Caco-2 (cell line): ENCODE results near the gene ITGAD. TPM values are rescaled to one million over a fixed set of nuclear protein-coding genes. Genes with fewer than 3 reads are reported as not detected.

Source experiments
- BruUV-seq: library from RNA; stranded (reverse); fragments of 400-500 nt; replicated peaks from 2 replicates; lab custom pipeline; 2021; lab: Mats Ljungman, UMichigan
- CTCF ChIA-PET: fragments of 300-600 bp; sonication (Branson Sonifier 250); formaldehyde crosslinking; loops from one replicate; lab custom pipeline; 2022; ENCODE audit warnings: antibody characterized with exemption; lab: Charles Lee
- POLR2A ChIA-PET: fragments of 300-600 bp; sonication (Branson Sonifier 250); formaldehyde crosslinking; loops from one replicate; lab custom pipeline; 2022; ENCODE audit warnings: antibody characterized with exemption; lab: Charles Lee
- DNase-seq, 2 experiments: peaks; one replicate each; pipeline versions ENCODE4 v3.0.0 to v3.0.0-alpha.2; 2020 to 2022
- H3K27me3 ChIP-seq: replicated peaks from 2 replicates; pipeline ENCODE4 v1.6.0; 2011; ENCODE audit warnings: low read length; ENCODE audit not compliant: control insufficient read depth, insufficient read depth
- H3K36me3 ChIP-seq: 2 replicates; pipeline ENCODE4 v1.5.1; 2011; ENCODE audit warnings: low read length; ENCODE audit not compliant: control insufficient read depth, insufficient read depth
- H3K4me1 ChIP-seq: fragments of 250-450 bp; sonication (Bioruptor Pico); 2 replicates; pipeline ENCODE4 v1.5.1; 2020; ENCODE audit warnings: mild to moderate bottlenecking
- H3K4me3 ChIP-seq: 2 replicates; pipeline ENCODE4 v1.5.1; 2011; ENCODE audit warnings: low read depth, mild to moderate bottlenecking, control low read depth, low read length
- H3K9me3 ChIP-seq: fragments of 250-450 bp; sonication (Bioruptor Pico); 2 replicates; pipeline ENCODE4 v1.5.1; 2020; ENCODE audit warnings: mild to moderate bottlenecking, moderate library complexity
- H3K27ac Mint-ChIP-seq: one replicate; pipeline ENCODE4 v1.8.0; 2022; ENCODE audit warnings: mixed read lengths; ENCODE audit not compliant: unreplicated experiment
- H3K27me3 Mint-ChIP-seq: one replicate; pipeline ENCODE4 v1.8.0; 2022; ENCODE audit warnings: mixed read lengths; ENCODE audit not compliant: insufficient read depth, unreplicated experiment
- H3K36me3 Mint-ChIP-seq: one replicate; pipeline ENCODE4 v1.8.0; 2022; ENCODE audit warnings: mild to moderate bottlenecking, mixed read lengths; ENCODE audit not compliant: insufficient read depth, unreplicated experiment
- H3K4me1 Mint-ChIP-seq: one replicate; pipeline ENCODE4 v1.8.0; 2022; ENCODE audit warnings: low read depth, mixed read lengths; ENCODE audit not compliant: unreplicated experiment
- H3K4me3 Mint-ChIP-seq: one replicate; pipeline ENCODE4 v1.8.0; 2022; ENCODE audit warnings: mild to moderate bottlenecking, moderate library complexity, mixed read lengths; ENCODE audit not compliant: unreplicated experiment
- H3K9me3 Mint-ChIP-seq: one replicate; pipeline ENCODE4 v1.8.0; 2022; ENCODE audit warnings: mixed read lengths; ENCODE audit not compliant: unreplicated experiment
- CTCF ChIP-seq, 2 experiments: fragments of 200-600 bp in 1 of 2; IDR thresholded peaks; 1 replicate in 1 of 2; 2 replicates in 1 of 2; pipeline versions ENCODE4 v1.5.1 to v1.8.0; 2011 to 2022; ENCODE audit warnings: antibody characterized with exemption in 1 of 2, control low read depth in 1 of 2, inconsistent platforms in 1 of 2, low read depth in 1 of 2, low read length in 1 of 2, mild to moderate bottlenecking in 1 of 2, moderate library complexity in 1 of 2; ENCODE audit not compliant: insufficient read depth in 1 of 2, severe bottlenecking in 1 of 2, unreplicated experiment in 1 of 2
- intact Hi-C: fragments of 100-400 bp; cut with micrococcal nuclease; formaldehyde crosslinking; loops from one replicate; pipeline ENCODE4 v1.10.0; 2022; ENCODE audit not compliant: unreplicated experiment
- total RNA-seq: library from RNA; stranded (reverse); gene quantifications from 2 replicates; pipeline ENCODE4 v1.2.3, GENCODE V29; 2022

Gene ITGAD
- total RNA-seq, 1 experiment from 2014 or later = not detected

- Histone ChIP-seq H3K36me3 (no peaks in the 10 kb centered on the region), H3K9me3 (no peaks in the 10 kb centered on the region), H3K4me3 (no peak overlapping the region), H3K4me1 (no peaks in the 10 kb centered on the region), H3K27me3 (no peaks in the 10 kb centered on the region)
- peaks cover 6% of the 10 kb centered on the region for H3K27me3 Mint-ChIP-seq
- CTCF ChIA-PET = no interaction called here
- H3K9me3 Mint-ChIP-seq = no peaks in the 10 kb centered on the region
- intact Hi-C loops = no loop called here
- H3K27ac Mint-ChIP-seq = no peak overlapping the region
- DNase-seq = no peak
- no TSS peak for BruUV-seq
- H3K36me3 Mint-ChIP-seq = no peaks in the 10 kb centered on the region
- H3K4me3 Mint-ChIP-seq = no peak overlapping the region
- no peak for TF ChIP-seq CTCF (IDR thresholded peaks at IDR 0.05; ENCODE audit: insufficient read depth in 1 of 2, low read depth in 1 of 2, low read length in 1 of 2, severe bottlenecking in 1 of 2, unreplicated experiment in 1 of 2)
- H3K4me1 Mint-ChIP-seq = no peaks in the 10 kb centered on the region
- POLR2A ChIA-PET = no interaction called here
These were observed 44.6 kb upstream of the ITGAD start for GRCh38 chr16:31348579-31348978.

GRCh38 chr16:31350275-31351005 lies 42.7 kb upstream of the ITGAD start:
- H3K36me3 Mint-ChIP-seq = no peaks in the 10 kb centered on the region
- Histone ChIP-seq H3K4me3 (no peak overlapping the region), H3K4me1 (no peaks in the 10 kb centered on the region), H3K36me3 (no peaks in the 10 kb centered on the region), H3K27me3 (no peaks in the 10 kb centered on the region), H3K9me3 (no peaks in the 10 kb centered on the region)
- no peak for DNase-seq
- H3K4me1 Mint-ChIP-seq = no peaks in the 10 kb centered on the region
- peaks cover 6% of the 10 kb centered on the region for H3K27me3 Mint-ChIP-seq
- H3K27ac Mint-ChIP-seq = no peak overlapping the region
- BruUV-seq = no TSS peak
- no peak for TF ChIP-seq CTCF (IDR thresholded peaks at IDR 0.05; ENCODE audit: insufficient read depth in 1 of 2, low read depth in 1 of 2, low read length in 1 of 2, severe bottlenecking in 1 of 2, unreplicated experiment in 1 of 2)
- POLR2A ChIA-PET = no interaction called here
- no peaks in the 10 kb centered on the region for H3K9me3 Mint-ChIP-seq
- intact Hi-C loops = no loop called here
- no peak overlapping the region for H3K4me3 Mint-ChIP-seq
- CTCF ChIA-PET = no interaction called here

- no peak overlapping the region for H3K27ac Mint-ChIP-seq
- CTCF ChIA-PET = no interaction called here
- POLR2A ChIA-PET = no interaction called here
- H3K36me3 Mint-ChIP-seq = no peaks in the 10 kb centered on the region
- no peaks in the 10 kb centered on the region for H3K9me3 ChIP-seq
- no peaks in the 10 kb centered on the region for H3K4me1 Mint-ChIP-seq
- H3K36me3 ChIP-seq = no peaks in the 10 kb centered on the region
- peaks cover 6% of the 10 kb centered on the region for H3K27me3 Mint-ChIP-seq
- H3K27me3 ChIP-seq = no peaks in the 10 kb centered on the region
- no peak for DNase-seq
- intact Hi-C loops = no loop called here
- H3K4me3 ChIP-seq = no peak overlapping the region
- H3K4me3 Mint-ChIP-seq = no peak overlapping the region
- H3K9me3 Mint-ChIP-seq = no peaks in the 10 kb centered on the region
- no peak for TF ChIP-seq CTCF (IDR thresholded peaks at IDR 0.05; ENCODE audit: insufficient read depth in 1 of 2, low read depth in 1 of 2, low read length in 1 of 2, severe bottlenecking in 1 of 2, unreplicated experiment in 1 of 2)
- H3K4me1 ChIP-seq = no peaks in the 10 kb centered on the region
- no TSS peak for BruUV-seq
These were observed 41.7 kb upstream of the ITGAD start for GRCh38 chr16:31351246-31351941.
